Uterus (tissue), 2 donors: ENCODE data around the gene HERC3.

Experiments used
- CTCF ChIP-seq, 4 experiments: fragments of 200-600 bp in 2 of 4; fragments of 450-650 bp in 2 of 4; sonication (generic) in 2 of 4; IDR thresholded peaks; one replicate each; pipeline ENCODE4 v1.5.1; 2016 to 2019; ENCODE audit warnings: antibody characterized with exemption in 4 of 4, mild to moderate bottlenecking in 2 of 4, moderate library complexity in 1 of 4
- POLR2A ChIP-seq, 2 donors: fragments of 450-650 bp; IDR thresholded peaks; one replicate each; pipeline ENCODE4 v1.6.1; 2016; ENCODE audit warnings: antibody characterized with exemption in 2 of 2, mild to moderate bottlenecking in 1 of 2, moderate library complexity in 1 of 2

GRCh38 chr4:88709989-88710388, 117.7 kb downstream of the HERC3 start:
- TF ChIP-seq CTCF (IDR thresholded peaks at IDR 0.05) (no peak), POLR2A (IDR thresholded peaks at IDR 0.05) (no peak)
